Fibroblast of pulmonary artery (primary cell): ENCODE results near the gene SRD5A1.

Experiments
- DNase-seq: peaks from one replicate; pipeline ENCODE4 v3.0.0-alpha.2; 2010; ENCODE audit warnings: low read depth
- H3K4me3 ChIP-seq: replicated peaks from 2 replicates; pipeline ENCODE4 v1.5.1; 2011; ENCODE audit warnings: low read depth, mild to moderate bottlenecking, control low read depth, low read length, moderate library complexity
- TF ChIP-seq, protein P1 (sequence below): IDR thresholded peaks from 2 replicates; pipeline ENCODE4 v1.5.1; 2011; ENCODE audit warnings: mild to moderate bottlenecking, control low read depth, low read length, inconsistent platforms; ENCODE audit errors: missing control alignments

The SRD5A1 gene

DNA sequence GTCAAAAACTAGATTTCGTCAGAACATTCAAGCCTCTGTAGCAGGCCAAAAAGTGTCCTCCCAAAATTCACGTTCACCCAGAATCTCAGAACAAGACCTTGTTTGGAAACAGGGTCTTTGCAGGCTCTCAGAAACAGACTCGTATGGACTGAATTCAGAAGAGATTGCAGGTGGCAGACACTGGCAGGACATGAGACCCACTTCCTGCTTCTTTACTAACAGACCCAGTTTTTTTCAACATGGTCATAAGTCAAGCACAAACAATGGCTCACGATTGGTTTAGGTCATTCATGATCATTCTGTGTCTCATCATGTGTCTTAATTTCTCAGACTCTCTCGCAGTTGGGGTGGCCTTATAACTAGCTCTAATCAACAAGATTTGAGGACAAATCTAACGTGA, 74.6 kb downstream of the SRD5A1 start:
- no peak for DNase-seq
- TF ChIP-seq, protein P1, sequence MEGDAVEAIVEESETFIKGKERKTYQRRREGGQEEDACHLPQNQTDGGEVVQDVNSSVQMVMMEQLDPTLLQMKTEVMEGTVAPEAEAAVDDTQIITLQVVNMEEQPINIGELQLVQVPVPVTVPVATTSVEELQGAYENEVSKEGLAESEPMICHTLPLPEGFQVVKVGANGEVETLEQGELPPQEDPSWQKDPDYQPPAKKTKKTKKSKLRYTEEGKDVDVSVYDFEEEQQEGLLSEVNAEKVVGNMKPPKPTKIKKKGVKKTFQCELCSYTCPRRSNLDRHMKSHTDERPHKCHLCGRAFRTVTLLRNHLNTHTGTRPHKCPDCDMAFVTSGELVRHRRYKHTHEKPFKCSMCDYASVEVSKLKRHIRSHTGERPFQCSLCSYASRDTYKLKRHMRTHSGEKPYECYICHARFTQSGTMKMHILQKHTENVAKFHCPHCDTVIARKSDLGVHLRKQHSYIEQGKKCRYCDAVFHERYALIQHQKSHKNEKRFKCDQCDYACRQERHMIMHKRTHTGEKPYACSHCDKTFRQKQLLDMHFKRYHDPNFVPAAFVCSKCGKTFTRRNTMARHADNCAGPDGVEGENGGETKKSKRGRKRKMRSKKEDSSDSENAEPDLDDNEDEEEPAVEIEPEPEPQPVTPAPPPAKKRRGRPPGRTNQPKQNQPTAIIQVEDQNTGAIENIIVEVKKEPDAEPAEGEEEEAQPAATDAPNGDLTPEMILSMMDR: no peak
- no peak overlapping the region for H3K4me3 ChIP-seq

DNA sequence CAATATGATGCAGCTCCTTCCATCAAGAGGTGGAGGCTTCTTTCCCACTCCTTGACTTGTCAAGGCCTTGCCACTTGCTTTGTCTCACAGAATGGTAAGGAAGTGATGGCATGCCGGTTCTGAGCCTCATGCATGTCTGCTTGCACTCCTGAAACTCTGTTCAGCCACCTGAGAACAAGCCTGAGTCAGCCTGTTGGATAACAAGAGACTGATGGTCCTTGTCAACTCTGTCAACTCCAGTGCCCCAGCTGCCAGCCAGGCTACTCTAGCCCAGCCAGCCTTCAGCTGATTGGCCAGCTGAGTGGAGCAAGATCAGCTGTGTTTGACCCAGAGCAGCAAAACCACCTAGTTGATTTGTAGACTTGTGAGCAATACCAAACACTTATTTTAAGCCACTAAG, 75.6 kb downstream of the SRD5A1 start:
- no peak overlapping the region for H3K4me3 ChIP-seq
- TF ChIP-seq, protein P1: no peak
- DNase-seq: no peak

DNA sequence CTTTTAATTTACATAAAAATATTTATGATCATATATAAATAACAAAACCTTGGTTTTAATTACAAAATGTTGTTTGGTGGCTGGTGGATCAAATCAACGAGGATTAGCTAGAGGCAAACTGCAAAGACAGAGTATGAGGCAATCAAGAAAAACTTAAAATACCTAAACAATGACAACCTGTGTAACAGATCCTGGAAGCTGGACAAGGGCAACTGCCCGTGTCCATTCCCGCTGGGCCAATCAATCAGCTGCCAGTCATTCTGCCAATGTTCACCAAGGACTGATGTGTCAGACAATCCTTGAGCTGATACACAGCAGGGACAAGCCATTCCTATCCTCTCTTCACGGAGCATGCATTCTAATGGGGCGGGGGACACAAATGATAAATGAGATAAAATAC, 76.8 kb downstream of the SRD5A1 start:
- H3K4me3 ChIP-seq: no peak overlapping the region
- TF ChIP-seq, protein P1: no peak
- DNase-seq: no peak

DNA sequence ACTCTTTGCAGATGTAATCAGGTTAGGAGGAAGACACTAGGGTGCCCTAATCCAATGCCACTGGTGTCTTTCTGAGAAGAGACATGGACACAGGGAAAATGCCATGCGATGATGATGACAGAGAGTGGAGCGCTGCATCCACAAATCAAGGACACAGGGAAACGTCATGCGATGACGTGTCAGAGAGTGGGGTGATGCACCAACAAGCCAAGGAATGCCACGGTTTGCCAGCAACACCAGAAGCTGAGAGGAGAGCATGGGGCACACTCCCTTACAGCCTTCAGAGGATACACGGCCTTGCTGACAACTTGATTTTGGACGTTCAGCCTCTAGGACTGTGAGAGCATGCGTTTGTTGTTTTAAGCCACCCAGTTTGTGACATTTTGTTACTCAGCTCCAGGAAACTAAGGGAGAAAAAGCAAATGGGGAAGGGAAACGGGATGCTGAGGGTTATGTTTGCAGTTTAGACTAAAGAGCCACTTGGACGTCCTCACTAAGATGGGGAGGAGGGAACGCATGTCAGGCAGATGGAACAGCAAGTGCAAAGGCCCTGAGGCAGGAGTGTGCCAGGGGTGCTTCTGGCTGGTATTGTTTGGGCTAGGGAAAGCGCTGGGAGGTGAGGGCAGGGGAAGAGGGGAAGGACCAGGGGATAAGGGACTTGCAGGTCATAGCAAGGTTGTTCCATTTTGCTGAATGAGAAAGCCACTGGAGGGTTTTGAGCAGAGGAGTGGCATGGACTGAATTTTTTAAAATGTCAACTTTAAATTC, 77.5 kb downstream of the SRD5A1 start:
- no peak for DNase-seq
- TF ChIP-seq, protein P1: no peak
- no peak overlapping the region for H3K4me3 ChIP-seq

DNA sequence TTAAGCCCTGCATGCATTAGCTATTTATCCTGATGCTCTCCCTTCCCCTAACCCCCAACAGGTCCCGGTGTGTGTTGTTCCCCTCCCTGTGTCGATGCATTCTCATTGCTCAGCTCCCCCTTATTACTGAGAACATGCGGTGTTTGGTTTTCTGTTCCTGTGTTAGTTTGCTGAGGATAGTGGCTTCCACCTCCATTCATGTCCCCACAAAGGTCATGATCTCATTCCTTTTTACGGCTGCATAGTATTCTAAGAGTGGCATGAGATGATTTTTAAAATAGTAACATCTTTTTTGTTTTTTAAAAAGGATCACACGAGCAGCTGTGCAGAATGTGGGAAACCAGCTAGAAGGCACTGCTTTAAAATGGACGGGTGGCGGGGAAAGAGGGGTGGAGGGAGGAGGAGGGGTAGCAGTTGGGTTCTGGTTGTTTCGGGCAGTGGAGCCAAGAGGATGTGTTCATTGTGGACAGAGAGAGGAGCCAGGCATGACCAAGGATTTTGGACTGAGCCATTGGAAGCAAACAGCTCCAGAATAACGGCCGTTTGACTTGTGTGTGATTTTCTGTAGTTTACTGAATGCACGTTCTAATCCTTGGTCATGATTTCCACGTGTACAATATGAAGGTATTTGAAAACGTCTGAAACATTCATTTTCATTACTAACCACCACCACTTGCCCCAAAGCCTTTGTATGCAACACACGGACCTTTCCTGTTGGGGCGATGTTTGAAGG, 78.3 kb downstream of the SRD5A1 start:
- no peak for DNase-seq
- TF ChIP-seq, protein P1: peak; percentile 13
- peak overlapping the region; percentile 70 for H3K4me3 ChIP-seq

DNA sequence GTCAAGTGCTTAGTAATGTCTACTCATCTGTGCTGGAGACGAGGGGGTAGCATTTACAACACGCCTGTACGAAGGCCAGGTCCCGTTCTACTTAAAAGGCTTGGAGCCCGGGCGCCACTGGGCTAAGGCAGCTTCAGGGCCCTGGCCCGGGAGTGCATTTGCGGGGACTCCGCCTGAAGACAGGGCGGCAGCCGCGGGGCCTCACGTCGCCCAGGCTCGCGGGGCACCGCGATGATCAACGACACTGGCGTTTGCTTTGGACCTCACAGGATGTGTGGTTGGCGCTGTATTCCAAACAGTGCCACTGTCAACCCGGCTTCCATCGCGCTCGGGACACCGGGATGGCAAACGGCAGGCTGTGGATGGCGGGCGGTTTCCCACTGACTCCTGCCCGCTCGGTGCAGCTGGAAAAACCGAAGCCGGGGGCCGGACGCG, 78.9 kb downstream of the SRD5A1 start:
- DNase-seq: peak; percentile 58
- TF ChIP-seq, protein P1: no peak
- peak overlapping the region; percentile 70 for H3K4me3 ChIP-seq
